ENCODE results near the gene TICAM2. TPM values are rescaled to one million over a fixed set of nuclear protein-coding genes. Genes with fewer than 3 reads are reported as not detected.

Gene TICAM2
- total RNA-seq, 1 donor from 2014 or later, result 0.53 TPM

DNA sequence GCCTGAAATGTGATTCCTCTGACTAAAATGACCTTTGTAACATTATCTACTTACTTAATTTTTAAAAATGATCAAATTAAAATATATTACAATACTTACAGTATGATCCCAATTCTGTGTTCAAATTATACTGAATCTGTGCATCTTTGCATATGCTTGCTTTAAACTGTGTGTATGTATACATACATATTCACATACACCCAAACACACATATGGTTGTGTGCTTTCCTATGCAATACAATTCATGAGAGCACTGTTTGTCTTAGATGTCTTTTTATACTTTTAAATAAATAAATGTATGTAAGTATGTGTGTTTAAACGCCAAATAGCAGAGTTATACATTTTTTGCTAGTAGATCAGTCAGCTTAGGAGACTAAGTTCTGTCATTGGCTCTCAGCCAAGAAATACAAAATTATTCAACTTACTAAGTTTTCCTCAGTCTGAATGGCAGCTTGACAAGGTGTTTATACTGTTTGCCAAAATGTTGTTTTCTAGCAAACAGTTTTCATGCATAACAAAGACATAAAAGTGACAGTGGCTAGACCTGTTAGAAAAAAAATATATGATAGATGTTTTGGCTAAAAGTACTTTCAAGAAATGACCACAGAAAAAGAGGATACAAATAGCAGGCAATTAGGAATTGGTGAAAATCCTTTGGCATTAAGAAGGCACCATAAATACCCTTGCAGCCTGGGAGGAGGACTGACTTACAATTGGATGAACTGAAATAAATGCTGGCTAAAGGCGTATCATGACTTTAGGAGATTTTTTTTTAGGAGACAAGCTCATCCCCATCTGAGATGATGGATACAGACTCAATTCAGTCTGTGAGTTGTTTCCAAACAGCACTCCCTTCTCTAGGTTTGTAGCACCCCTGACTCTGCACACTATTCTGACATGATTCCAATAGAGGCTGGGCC is 7.9 kb downstream of the TICAM2 start:
- no peak for DNase-seq (ENCODE audit: low spot score in 2 of 2)
- Histone ChIP-seq H3K27ac (no peak overlapping the region), H3K4me3 (no peak overlapping the region), H3K4me1 (no peaks in the 10 kb centered on the region), H3K27me3 (no peaks in the 10 kb centered on the region), H3K36me3 (no peaks in the 10 kb centered on the region), H3K9me3 (no peaks in the 10 kb centered on the region)
- intact Hi-C loops (cut with DNase I), result no loop called here
- TF ChIP-seq, protein P1, sequence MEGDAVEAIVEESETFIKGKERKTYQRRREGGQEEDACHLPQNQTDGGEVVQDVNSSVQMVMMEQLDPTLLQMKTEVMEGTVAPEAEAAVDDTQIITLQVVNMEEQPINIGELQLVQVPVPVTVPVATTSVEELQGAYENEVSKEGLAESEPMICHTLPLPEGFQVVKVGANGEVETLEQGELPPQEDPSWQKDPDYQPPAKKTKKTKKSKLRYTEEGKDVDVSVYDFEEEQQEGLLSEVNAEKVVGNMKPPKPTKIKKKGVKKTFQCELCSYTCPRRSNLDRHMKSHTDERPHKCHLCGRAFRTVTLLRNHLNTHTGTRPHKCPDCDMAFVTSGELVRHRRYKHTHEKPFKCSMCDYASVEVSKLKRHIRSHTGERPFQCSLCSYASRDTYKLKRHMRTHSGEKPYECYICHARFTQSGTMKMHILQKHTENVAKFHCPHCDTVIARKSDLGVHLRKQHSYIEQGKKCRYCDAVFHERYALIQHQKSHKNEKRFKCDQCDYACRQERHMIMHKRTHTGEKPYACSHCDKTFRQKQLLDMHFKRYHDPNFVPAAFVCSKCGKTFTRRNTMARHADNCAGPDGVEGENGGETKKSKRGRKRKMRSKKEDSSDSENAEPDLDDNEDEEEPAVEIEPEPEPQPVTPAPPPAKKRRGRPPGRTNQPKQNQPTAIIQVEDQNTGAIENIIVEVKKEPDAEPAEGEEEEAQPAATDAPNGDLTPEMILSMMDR (IDR thresholded peaks at IDR 0.05), result no peak

DNA sequence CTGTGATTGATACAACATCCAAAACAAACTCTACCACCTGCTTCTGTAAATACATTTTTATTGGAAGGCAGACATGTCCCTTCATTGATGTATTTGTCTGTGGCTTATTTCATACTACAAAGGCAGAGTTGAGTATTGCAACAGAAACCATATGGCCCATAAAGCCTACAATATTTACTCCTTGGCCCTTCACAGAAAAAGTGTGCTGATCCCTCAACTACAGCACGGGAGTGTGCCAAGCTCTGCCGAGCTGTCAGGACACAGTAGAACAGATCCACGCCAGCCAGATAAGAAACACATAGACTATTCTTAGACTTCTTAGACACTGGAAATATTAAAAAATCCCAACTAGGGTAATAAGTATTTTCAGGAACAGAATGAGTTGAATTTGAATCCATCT is 13.2 kb downstream of the TICAM2 start:
- Histone ChIP-seq H3K27me3 (no peaks in the 10 kb centered on the region), H3K36me3 (no peaks in the 10 kb centered on the region), H3K4me1 (no peaks in the 10 kb centered on the region), H3K27ac (no peak overlapping the region), H3K4me3 (no peak overlapping the region), H3K9me3 (no peaks in the 10 kb centered on the region)
- intact Hi-C loops (cut with DNase I), result no loop called here
- TF ChIP-seq, protein P1 (IDR thresholded peaks at IDR 0.05), result no peak
- no peak for DNase-seq (ENCODE audit: low spot score in 2 of 2)

DNA sequence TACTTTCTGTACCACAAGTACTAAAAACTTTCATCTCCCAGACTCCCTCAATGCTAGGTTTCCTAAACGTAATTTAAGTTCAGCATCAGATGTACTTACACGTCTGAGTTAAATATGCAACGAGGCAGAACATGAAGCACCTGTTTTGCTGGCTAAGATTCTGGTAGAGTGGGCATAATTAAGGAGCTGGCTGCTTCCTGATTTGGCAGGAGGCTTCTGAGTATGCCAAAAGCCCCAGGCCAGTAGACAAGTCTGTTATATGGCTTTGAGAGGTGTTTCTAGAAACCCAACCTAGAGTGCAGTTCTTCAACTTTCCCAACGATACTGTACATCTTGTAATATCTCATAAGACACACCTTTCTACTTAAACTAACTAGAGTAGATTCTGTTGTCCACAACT is 13.6 kb downstream of the TICAM2 start:
- no peak for DNase-seq (ENCODE audit: low spot score in 2 of 2)
- H3K27ac ChIP-seq, result no peak overlapping the region
- H3K4me3 ChIP-seq, result no peak overlapping the region
- TF ChIP-seq, protein P1 (IDR thresholded peaks at IDR 0.05), result no peak
- no peaks in the 10 kb centered on the region for H3K27me3 ChIP-seq
- no peaks in the 10 kb centered on the region for H3K9me3 ChIP-seq
- intact Hi-C loops (cut with DNase I), result no loop called here
- H3K4me1 ChIP-seq, result no peaks in the 10 kb centered on the region
- no peaks in the 10 kb centered on the region for H3K36me3 ChIP-seq

DNA sequence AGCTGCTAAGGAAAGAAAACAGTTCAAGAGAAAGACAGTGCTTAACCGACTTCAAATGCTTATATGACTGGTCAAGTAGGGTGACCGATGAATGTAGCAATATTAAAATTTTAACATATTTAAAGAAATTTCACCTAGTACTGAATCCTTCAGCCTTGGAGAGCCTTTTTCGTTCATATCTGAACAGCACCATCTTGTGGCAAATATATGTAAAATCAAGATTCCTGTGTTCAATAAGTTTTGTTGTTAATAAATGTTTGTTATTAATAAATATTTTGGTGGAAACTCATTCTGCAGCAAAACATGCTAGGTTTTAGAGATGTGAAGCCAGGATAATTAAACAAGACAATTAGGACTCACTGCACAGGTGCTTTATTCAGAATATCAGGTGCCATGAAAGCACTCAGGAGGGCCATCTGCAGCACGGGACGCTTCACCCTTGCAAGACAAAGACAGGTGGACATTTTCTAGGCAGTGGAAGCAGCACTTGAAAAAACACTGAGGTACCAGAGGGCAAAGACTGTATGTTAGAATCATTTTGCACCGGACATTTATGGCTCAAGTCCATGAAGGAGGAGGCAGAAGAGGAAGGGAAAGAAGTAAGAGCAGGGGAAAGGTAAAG is 15.6 kb downstream of the TICAM2 start:
- no peaks in the 10 kb centered on the region for H3K9me3 ChIP-seq
- no peak overlapping the region for H3K4me3 ChIP-seq
- H3K4me1 ChIP-seq, result no peaks in the 10 kb centered on the region
- TF ChIP-seq, protein P1 (IDR thresholded peaks at IDR 0.05), result peak; percentile 33 to 64 (median 55)
- intact Hi-C loops (cut with DNase I), result loop anchor here (1.0 kb wide), 1 partner anchor 277 kb away; no protein-coding TSS in a partner anchor
- H3K27me3 ChIP-seq, result no peaks in the 10 kb centered on the region
- no peaks in the 10 kb centered on the region for H3K36me3 ChIP-seq
- H3K27ac ChIP-seq, result no peak overlapping the region
- DNase-seq (ENCODE audit: low spot score in 2 of 2), result no peak

DNA sequence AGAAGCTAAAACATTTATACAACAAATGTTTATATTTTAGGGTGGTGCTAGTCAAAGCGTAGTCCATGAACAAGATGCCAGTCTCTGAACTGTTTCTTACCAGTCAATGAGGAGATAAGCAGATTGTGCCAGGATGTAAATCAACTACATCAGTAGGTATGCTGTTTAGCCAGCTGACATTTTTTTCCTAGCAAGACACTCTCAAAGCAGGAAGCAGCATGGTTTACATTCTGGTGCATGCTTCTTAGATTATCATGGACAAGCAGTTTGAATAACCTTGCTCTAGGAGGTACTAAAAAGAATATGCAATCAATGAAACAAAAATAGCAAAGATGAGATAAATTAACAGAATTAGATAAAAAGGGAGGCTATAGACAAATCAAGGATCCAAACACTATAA is 17.0 kb downstream of the TICAM2 start:
- H3K27me3 ChIP-seq, result no peaks in the 10 kb centered on the region
- H3K27ac ChIP-seq, result no peak overlapping the region
- intact Hi-C loops (cut with DNase I), result no loop called here
- no peaks in the 10 kb centered on the region for H3K4me1 ChIP-seq
- peaks cover 5 to 6% of the 10 kb centered on the region in 2 donors for H3K36me3 ChIP-seq
- no peaks in the 10 kb centered on the region for H3K9me3 ChIP-seq
- no peak for DNase-seq (ENCODE audit: low spot score in 2 of 2)
- H3K4me3 ChIP-seq, result no peak overlapping the region
- TF ChIP-seq, protein P1 (IDR thresholded peaks at IDR 0.05), result no peak

Measured in ascending aorta (tissue), 2 donors.